WTC11 (cell line): Measurements from ENCODE around the gene NEFH. TPM values are rescaled to one million over a fixed set of nuclear protein-coding genes. Genes with fewer than 3 reads are reported as not detected.

Experiments
- ATAC-seq: fragments of 200-7000 bp; cut with Tn5 transposase; 2 replicates; pipeline ENCODE4 v1.10.0; 2021; ENCODE audit warnings: mild to moderate bottlenecking, moderate library complexity
- CTCF ChIA-PET: fragments of 300-600 bp; sonication (Branson Sonifier 250); formaldehyde crosslinking; loops from one replicate; lab custom pipeline; 2021; ENCODE audit warnings: antibody characterized with exemption; lab: Charles Lee
- POLR2A ChIA-PET: fragments of 350-600 bp; sonication (Branson Sonifier 250); formaldehyde crosslinking; loops from one replicate; lab custom pipeline; 2021; ENCODE audit warnings: antibody characterized with exemption; lab: Charles Lee
- DNase-seq: peaks from one replicate; pipeline ENCODE4 v3.0.0; 2021; ENCODE audit warnings: low spot score
- H3K27ac Mint-ChIP-seq: 2 replicates; pipeline ENCODE4 v1.8.0; 2021; ENCODE audit warnings: mixed read lengths
- H3K27me3 Mint-ChIP-seq: 2 replicates; pipeline ENCODE4 v1.8.0; 2021; ENCODE audit warnings: low read depth, mild to moderate bottlenecking, moderate library complexity, mixed read lengths
- H3K36me3 Mint-ChIP-seq: 2 replicates; pipeline ENCODE4 v1.8.0; 2021; ENCODE audit warnings: mixed read lengths
- H3K4me1 Mint-ChIP-seq: 2 replicates; pipeline ENCODE4 v1.8.0; 2022; ENCODE audit warnings: mixed read lengths
- H3K4me3 Mint-ChIP-seq: 2 replicates; pipeline ENCODE4 v1.8.0; 2021; ENCODE audit warnings: mild to moderate bottlenecking, moderate library complexity, mixed read lengths
- H3K9me3 Mint-ChIP-seq: 2 replicates; pipeline ENCODE4 v1.8.0; 2021; ENCODE audit warnings: mixed read lengths
- CBFB ChIP-seq: sonication (generic); formaldehyde crosslinking; IDR thresholded peaks from 2 replicates; pipeline ENCODE4 v1.8.1; 2022; ENCODE audit warnings: mild to moderate bottlenecking, low read depth, missing genetic modification reagents
- E2F4 ChIP-seq: sonication (generic); formaldehyde crosslinking; IDR thresholded peaks from 2 replicates; pipeline ENCODE4 v1.8.1; 2022; ENCODE audit warnings: low read depth, mild to moderate bottlenecking, moderate library complexity, missing genetic modification reagents, borderline replicate concordance
- E2F5 ChIP-seq: sonication (generic); formaldehyde crosslinking; IDR thresholded peaks from 2 replicates; pipeline ENCODE4 v1.8.1; 2022; ENCODE audit warnings: mild to moderate bottlenecking, moderate library complexity, missing genetic modification reagents
- FOXK1 ChIP-seq: sonication (generic); formaldehyde crosslinking; IDR thresholded peaks from 2 replicates; pipeline ENCODE4 v1.8.0; 2022; ENCODE audit warnings: mild to moderate bottlenecking, moderate library complexity, missing genetic modification reagents
- GABPB1 ChIP-seq: sonication (generic); formaldehyde crosslinking; IDR thresholded peaks from 2 replicates; pipeline ENCODE4 v1.8.1; 2023; ENCODE audit warnings: mild to moderate bottlenecking, missing genetic modification reagents
- JUN ChIP-seq: sonication (generic); formaldehyde crosslinking; IDR thresholded peaks from 2 replicates; pipeline ENCODE4 v1.8.0; 2023; ENCODE audit warnings: mild to moderate bottlenecking, missing genetic modification reagents
- NFE2L1 ChIP-seq: sonication (generic); formaldehyde crosslinking; IDR thresholded peaks from 2 replicates; pipeline ENCODE4 v1.8.1; 2023; ENCODE audit warnings: missing genetic modification reagents
- PRDM15 ChIP-seq: sonication (generic); formaldehyde crosslinking; IDR thresholded peaks from 2 replicates; pipeline ENCODE4 v1.8.0; 2022; ENCODE audit warnings: missing genetic modification reagents
- SMAD3 ChIP-seq: sonication (generic); formaldehyde crosslinking; IDR thresholded peaks from 2 replicates; pipeline ENCODE4 v1.8.0; 2022; ENCODE audit warnings: missing genetic modification reagents, mild to moderate bottlenecking, borderline replicate concordance
- TEAD4 ChIP-seq: sonication (generic); formaldehyde crosslinking; IDR thresholded peaks from 2 replicates; pipeline ENCODE4 v1.8.0; 2022; ENCODE audit warnings: mild to moderate bottlenecking, missing genetic modification reagents
- TP53 ChIP-seq: sonication (generic); formaldehyde crosslinking; IDR thresholded peaks from 2 replicates; pipeline ENCODE4 v1.8.1; 2023; ENCODE audit warnings: mild to moderate bottlenecking, missing genetic modification reagents
- ZMAT4 ChIP-seq: fragments of 250-450 bp; sonication (Bioruptor Pico); IDR thresholded peaks from 2 replicates; pipeline ENCODE4 v1.9.0; 2021; ENCODE audit warnings: mild to moderate bottlenecking
- ZNF281 ChIP-seq: sonication (generic); formaldehyde crosslinking; IDR thresholded peaks from 2 replicates; pipeline ENCODE4 v1.8.0; 2023; ENCODE audit warnings: mild to moderate bottlenecking, missing genetic modification reagents
- total RNA-seq: library from RNA; stranded (reverse); gene quantifications from 3 replicates; pipeline ENCODE4 v1.2.3, GENCODE V29; 2021
- TF ChIP-seq, protein P1 (sequence below): sonication (generic); formaldehyde crosslinking; IDR thresholded peaks from 2 replicates; pipeline ENCODE4 v1.8.1; 2023; ENCODE audit warnings: mild to moderate bottlenecking, missing genetic modification reagents, moderate library complexity
- TF ChIP-seq, protein P2 (sequence below): sonication (generic); formaldehyde crosslinking; IDR thresholded peaks from 2 replicates; pipeline ENCODE4 v1.8.0; 2023; ENCODE audit warnings: missing genetic modification reagents

Gene NEFH
- total RNA-seq, 1 experiment from 2014 or later: 2.6 TPM

DNA sequence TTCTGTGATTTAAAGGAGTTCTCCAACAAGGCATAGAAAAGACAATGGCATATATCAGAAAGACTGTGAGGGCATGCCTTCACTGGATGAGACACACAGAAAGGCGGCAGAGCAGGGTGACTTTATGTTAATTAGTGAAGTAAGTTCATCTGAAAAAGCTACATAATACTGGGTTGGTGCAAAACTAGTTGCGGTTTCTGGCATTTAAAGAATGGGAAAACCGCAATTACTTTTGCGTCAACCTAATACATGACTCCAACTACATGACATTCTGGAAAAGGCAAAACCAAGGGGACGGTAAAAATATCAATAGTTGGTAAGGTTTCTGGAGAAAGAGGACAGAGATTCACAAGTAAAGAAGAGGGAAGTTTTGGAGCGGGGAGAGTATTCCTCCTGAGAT lies 36.6 kb upstream of the NEFH start:
- Mint-ChIP-seq H3K4me3 (no peak overlapping the region), H3K9me3 (no peaks in the 10 kb centered on the region), H3K27ac (no peak overlapping the region), H3K36me3 (no peaks in the 10 kb centered on the region), H3K27me3 (no peaks in the 10 kb centered on the region), H3K4me1 (peaks cover 8% of the 10 kb centered on the region; the same call in 1 of the 2 replicates)
- CTCF ChIA-PET: no interaction called here
- no peak for DNase-seq
- ATAC-seq: no peak
- TF ChIP-seq GABPB1 (CRISPR knock-in tag) (no peak), JUN (no peak), TEAD4 (CRISPR knock-in tag) (no peak), E2F4 (CRISPR knock-in tag) (no peak), NFE2L1 (CRISPR knock-in tag) (no peak), PRDM15 (CRISPR knock-in tag) (no peak), ZNF281 (CRISPR knock-in tag) (no peak), TP53 (CRISPR knock-in tag) (no peak), FOXK1 (CRISPR knock-in tag) (no peak), CBFB (CRISPR knock-in tag) (no peak), E2F5 (CRISPR knock-in tag) (no peak), ZMAT4 (CRISPR knock-in tag) (no peak), SMAD3 (CRISPR knock-in tag) (no peak)
- TF ChIP-seq, protein P1, sequence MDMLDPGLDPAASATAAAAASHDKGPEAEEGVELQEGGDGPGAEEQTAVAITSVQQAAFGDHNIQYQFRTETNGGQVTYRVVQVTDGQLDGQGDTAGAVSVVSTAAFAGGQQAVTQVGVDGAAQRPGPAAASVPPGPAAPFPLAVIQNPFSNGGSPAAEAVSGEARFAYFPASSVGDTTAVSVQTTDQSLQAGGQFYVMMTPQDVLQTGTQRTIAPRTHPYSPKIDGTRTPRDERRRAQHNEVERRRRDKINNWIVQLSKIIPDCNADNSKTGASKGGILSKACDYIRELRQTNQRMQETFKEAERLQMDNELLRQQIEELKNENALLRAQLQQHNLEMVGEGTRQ: no peak
- TF ChIP-seq, protein P2, sequence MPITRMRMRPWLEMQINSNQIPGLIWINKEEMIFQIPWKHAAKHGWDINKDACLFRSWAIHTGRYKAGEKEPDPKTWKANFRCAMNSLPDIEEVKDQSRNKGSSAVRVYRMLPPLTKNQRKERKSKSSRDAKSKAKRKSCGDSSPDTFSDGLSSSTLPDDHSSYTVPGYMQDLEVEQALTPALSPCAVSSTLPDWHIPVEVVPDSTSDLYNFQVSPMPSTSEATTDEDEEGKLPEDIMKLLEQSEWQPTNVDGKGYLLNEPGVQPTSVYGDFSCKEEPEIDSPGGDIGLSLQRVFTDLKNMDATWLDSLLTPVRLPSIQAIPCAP: no peak
- POLR2A ChIA-PET: no interaction called here
